Osteoblast (primary cell): ENCODE results near the gene TSGA10. TPM values are rescaled to one million over a fixed set of nuclear protein-coding genes. Genes with fewer than 3 reads are reported as not detected.
"Not testable (repeated sequence)": the region's sequence is repeated elsewhere in the genome, so short reads cannot be mapped to it uniquely, and the experiment has no call there.

Source experiments
- DNase-seq: peaks from one replicate; pipeline ENCODE4 v3.0.0; 2011; ENCODE audit warnings: low spot score, mixed read lengths; ENCODE audit not compliant: insufficient read length; ENCODE audit errors: missing footprints
- H2AFZ ChIP-seq: 2 replicates; pipeline ENCODE4 v1.6.0; 2011; ENCODE audit warnings: mild to moderate bottlenecking, low read length
- H3K27ac ChIP-seq: 2 replicates; pipeline ENCODE4 v1.5.1; 2011; ENCODE audit warnings: mild to moderate bottlenecking, low read depth, low read length, moderate library complexity
- H3K27me3 ChIP-seq: 2 replicates; pipeline ENCODE4 v1.6.0; 2012; ENCODE audit warnings: mild to moderate bottlenecking, control low read depth, inconsistent platforms, low read length, moderate library complexity; ENCODE audit not compliant: insufficient read depth
- H3K36me3 ChIP-seq: 2 replicates; pipeline ENCODE4 v1.5.1; 2011; ENCODE audit warnings: mild to moderate bottlenecking, low read length, control low read depth, moderate library complexity; ENCODE audit not compliant: insufficient read depth
- H3K4me1 ChIP-seq: 2 replicates; pipeline ENCODE4 v1.5.1; 2011; ENCODE audit warnings: mild to moderate bottlenecking, low read length, control low read depth, moderate library complexity; ENCODE audit not compliant: insufficient read depth
- H3K4me2 ChIP-seq: 2 replicates; pipeline ENCODE4 v1.6.0; 2011; ENCODE audit warnings: mild to moderate bottlenecking, low read length; ENCODE audit not compliant: insufficient read depth
- H3K4me3 ChIP-seq: fragments of 200-600 bp; sonication (generic); 3 replicates; pipeline ENCODE4 v1.5.1; 2012; ENCODE audit warnings: mild to moderate bottlenecking, low read length, inconsistent platforms; ENCODE audit not compliant: insufficient read depth
- H3K79me2 ChIP-seq: 2 replicates; pipeline ENCODE4 v1.6.0; 2012; ENCODE audit warnings: mild to moderate bottlenecking, low read length, control low read depth, inconsistent platforms; ENCODE audit not compliant: insufficient read depth
- H3K9me3 ChIP-seq: 2 replicates; pipeline ENCODE4 v1.5.1; 2011; ENCODE audit warnings: low read depth, low read length, control low read depth
- H4K20me1 ChIP-seq: 2 replicates; pipeline ENCODE4 v1.6.0; 2012; ENCODE audit warnings: mild to moderate bottlenecking, low read length, control low read depth; ENCODE audit not compliant: insufficient read depth
- CTCF ChIP-seq: IDR thresholded peaks from 2 replicates; pipeline ENCODE4 v1.5.1; 2011; ENCODE audit warnings: mild to moderate bottlenecking, low read depth, low read length, moderate library complexity; ENCODE audit errors: extremely low read depth
- total RNA-seq: library from RNA; depleted of rRNA; stranded (reverse); fragments of >200 nt; gene quantifications from 2 replicates; pipeline ENCODE4 v1.2.3, GENCODE V29; 2012

TSGA10 gene
- total RNA-seq, 1 donor = 4.0 TPM

GRCh38 chr2:99198103-99198841 lies 43.5 kb upstream of the TSGA10 start:
- Histone ChIP-seq H3K4me1 (no peaks in the 10 kb centered on the region), H3K4me2 (no peak overlapping the region), H3K4me3 (no peak overlapping the region), H3K27me3 (no peaks in the 10 kb centered on the region), H3K36me3 (peaks cover 40% of the 10 kb centered on the region), H3K79me2 (no peaks in the 10 kb centered on the region), H4K20me1 (no peaks in the 10 kb centered on the region), H2AFZ (no peak overlapping the region), H3K27ac (no peak overlapping the region), H3K9me3 (no peaks in the 10 kb centered on the region)
- no peak for TF ChIP-seq CTCF
- no peak for DNase-seq

GRCh38 chr2:99192364-99192763 lies 37.6 kb upstream of the TSGA10 start:
- peaks cover 32% of the 10 kb centered on the region for H3K36me3 ChIP-seq
- not testable (repeated sequence) for H3K9me3 ChIP-seq, H3K27me3 ChIP-seq, H2AFZ ChIP-seq, DNase-seq, H3K4me2 ChIP-seq, H3K4me1 ChIP-seq, H3K4me3 ChIP-seq, H4K20me1 ChIP-seq, H3K27ac ChIP-seq
- peaks cover 15% of the 10 kb centered on the region for H3K79me2 ChIP-seq

- Histone ChIP-seq H3K4me2 (no peak overlapping the region), H3K9me3 (no peaks in the 10 kb centered on the region), H3K36me3 (peaks cover 21% of the 10 kb centered on the region), H3K27me3 (no peaks in the 10 kb centered on the region), H2AFZ (no peak overlapping the region), H3K27ac (no peak overlapping the region), H3K4me1 (no peaks in the 10 kb centered on the region), H3K79me2 (peaks cover 32% of the 10 kb centered on the region), H3K4me3 (no peak overlapping the region), H4K20me1 (peaks cover 4% of the 10 kb centered on the region)
- no peak for TF ChIP-seq CTCF
- DNase-seq = no peak
Measured at GRCh38 chr2:99190548-99190947, 35.8 kb upstream of the TSGA10 start.

GRCh38 chr2:99188357-99188756 lies 33.6 kb upstream of the TSGA10 start:
- peaks cover 4% of the 10 kb centered on the region for H4K20me1 ChIP-seq
- no peak overlapping the region for H3K4me3 ChIP-seq
- H3K27ac ChIP-seq = no peak overlapping the region
- peaks cover 53% of the 10 kb centered on the region for H3K79me2 ChIP-seq
- no peak for DNase-seq
- H3K4me2 ChIP-seq = no peak overlapping the region
- H2AFZ ChIP-seq = no peak overlapping the region
- no peaks in the 10 kb centered on the region for H3K9me3 ChIP-seq
- peaks cover 12% of the 10 kb centered on the region for H3K36me3 ChIP-seq
- H3K27me3 ChIP-seq = no peaks in the 10 kb centered on the region
- no peak for TF ChIP-seq CTCF
- H3K4me1 ChIP-seq = no peaks in the 10 kb centered on the region
